K562 (cell line): ENCODE data around the gene CCDC87. TPM values are rescaled to one million over a fixed set of nuclear protein-coding genes. Genes with fewer than 3 reads are reported as not detected.

Experiments used
- ARNT ChIP-seq, 2 experiments: fragments of 450-650 bp; IDR thresholded peaks; 2 replicates each; pipeline ENCODE4 v1.6.1; 2016; ENCODE audit warnings: mild to moderate bottlenecking in 1 of 2
- BRD9 ChIP-seq: fragments of 450-650 bp; IDR thresholded peaks from 2 replicates; pipeline ENCODE4 v1.6.1; 2018; ENCODE audit warnings: low read depth; ENCODE audit not compliant: partially characterized antibody
- CSDE1 ChIP-seq, 2 experiments: fragments of 450-650 bp; IDR thresholded peaks; 2 replicates each; pipeline ENCODE4 v1.6.1; 2016; ENCODE audit warnings: mild to moderate bottlenecking in 1 of 2
- ELF1 ChIP-seq: fragments of 200-800 bp; sonication (Bioruptor generic); IDR thresholded peaks from 2 replicates; pipeline ENCODE4 v1.6.1; 2016; ENCODE audit warnings: missing genetic modification characterization, missing compliant biosample characterization
- ESRRA ChIP-seq: fragments of 450-650 bp; IDR thresholded peaks from 2 replicates; pipeline ENCODE4 v1.6.1; 2014; ENCODE audit warnings: low read depth, mild to moderate bottlenecking, moderate library complexity, borderline replicate concordance
- HNRNPUL1 ChIP-seq: fragments of 200-400 bp; formaldehyde crosslinking; IDR thresholded peaks from 2 replicates; pipeline ENCODE4 v1.6.1; 2017; ENCODE audit warnings: low read length
- NFE2 ChIP-seq: IDR thresholded peaks from 2 replicates; pipeline ENCODE4 v1.6.1; 2014; ENCODE audit warnings: antibody characterized with exemption, low read depth
- SETDB1 ChIP-seq: IDR thresholded peaks from one replicate; pipeline ENCODE4 v1.6.1; 2012; ENCODE audit warnings: low read length, control low read depth, inconsistent platforms
- STAT5B ChIP-seq: fragments of 250-450 bp; sonication (Bioruptor Pico); IDR thresholded peaks from 2 replicates; pipeline ENCODE4 v1.8.0; 2021; ENCODE audit warnings: mild to moderate bottlenecking, inconsistent platforms
- THRB ChIP-seq: fragments of 450-650 bp; formaldehyde crosslinking; conservative IDR thresholded peaks from 2 replicates; pipeline ENCODE4 v1.4.0; 2022; ENCODE audit warnings: mild to moderate bottlenecking, missing genetic modification characterization
- YY1 ChIP-seq, 3 experiments: IDR thresholded peaks; 2 replicates each; pipeline ENCODE4 v1.6.1; 2011; ENCODE audit warnings: low read length in 2 of 3, mild to moderate bottlenecking in 2 of 3, moderate library complexity in 2 of 3, borderline replicate concordance in 1 of 3, control low read depth in 1 of 3, low read depth in 1 of 3; ENCODE audit not compliant: insufficient read depth in 3 of 3, insufficient replicate concordance in 2 of 3, control insufficient read depth in 1 of 3, insufficient read length in 1 of 3; ENCODE audit errors: extremely low read depth in 1 of 3
- ZHX1 ChIP-seq: fragments of 150-350 bp; conservative IDR thresholded peaks from 2 replicates; pipeline ENCODE4 v1.6.1; 2014; ENCODE audit warnings: low read length
- ZNF134 ChIP-seq: fragments of 250-450 bp; sonication (Bioruptor Pico); conservative IDR thresholded peaks from 2 replicates; pipeline ENCODE4 v1.4.0; 2020
- ZNF699 ChIP-seq: fragments of 250-450 bp; sonication (Bioruptor Pico); IDR thresholded peaks from 2 replicates; pipeline ENCODE4 v1.8.0; 2021; ENCODE audit warnings: mild to moderate bottlenecking, moderate library complexity; ENCODE audit not compliant: insufficient replicate concordance
- polyA plus RNA-seq, 8 experiments: library from polyadenylated mRNA; depleted of rRNA in 4 of 8; stranded (reverse) in 5 of 8; unstranded in 3 of 8; fragments of >200 nt; fragmentation: Nextera tagmentation in 2 of 8; fragmentation: Illumina TruSeq in 1 of 8; extraction: Ambion mirVana in 2 of 8; extraction: Trizol in 1 of 8; gene quantifications; 2 replicates each; pipeline versions ENCODE4 v1.2.1 to v1.2.3, GENCODE V29; 2011 to 2014; ENCODE audit warnings: inconsistent platforms in 1 of 8, missing spikeins in 1 of 8
- total RNA-seq, 7 experiments: library from RNA; depleted of rRNA in 6 of 7; stranded (reverse); fragments of >200 nt in 6 of 7; fragmentation: Illumina TruSeq in 2 of 7; extraction: Trizol in 2 of 7; gene quantifications; 2 replicates each; pipeline versions ENCODE4 v1.2.1 to v1.2.3, GENCODE V29; 2011 to 2021; ENCODE audit warnings: low replicate concordance in 1 of 7
- TF ChIP-seq, protein P1 (sequence below): fragments of 250-450 bp; sonication (Bioruptor Pico); IDR thresholded peaks from 2 replicates; pipeline ENCODE4 v1.8.0; 2021; ENCODE audit warnings: borderline replicate concordance, mild to moderate bottlenecking, moderate library complexity; ENCODE audit not compliant: poor library complexity, severe bottlenecking
- TF ChIP-seq, protein P2 (sequence below), 2 experiments: fragments of 450-650 bp; conservative IDR thresholded peaks; 2 replicates each; pipeline ENCODE4 v1.6.1; 2017; ENCODE audit warnings: mild to moderate bottlenecking in 2 of 2, moderate library complexity in 2 of 2
- TF ChIP-seq, protein P3 (sequence below): sonication (generic); formaldehyde crosslinking; IDR thresholded peaks from 2 replicates; pipeline ENCODE4 v1.8.0; 2022; ENCODE audit warnings: mild to moderate bottlenecking, missing genetic modification reagents

CCDC87 gene
- total and polyA plus RNA-seq, 9 of the 15 experiments (the other 6 are each of a cell fraction or from before 2014, with no cell fraction given), result 0.03 to 0.44 (median 0.15) TPM; not detected in 1

GRCh38 chr11:66592457-66593302, at the start of gene CCDC87, which contains the start of gene CCS (continued):
- no peak for TF ChIP-seq ZHX1
- TF ChIP-seq ZNF699 (CRISPR knock-in tag), result no peak
- TF ChIP-seq NFE2, result 0 out of 2 replicates have a peak, but pooled peaks have one; percentile 20
- TF ChIP-seq, protein P1, sequence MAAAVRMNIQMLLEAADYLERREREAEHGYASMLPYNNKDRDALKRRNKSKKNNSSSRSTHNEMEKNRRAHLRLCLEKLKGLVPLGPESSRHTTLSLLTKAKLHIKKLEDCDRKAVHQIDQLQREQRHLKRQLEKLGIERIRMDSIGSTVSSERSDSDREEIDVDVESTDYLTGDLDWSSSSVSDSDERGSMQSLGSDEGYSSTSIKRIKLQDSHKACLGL (CRISPR knock-in tag), result no peak
- no peak for TF ChIP-seq SETDB1
- no peak for TF ChIP-seq STAT5B (CRISPR knock-in tag)
- no peak for TF ChIP-seq ZNF134
- TF ChIP-seq ESRRA, result peak; percentile 98
- TF ChIP-seq, protein P2, sequence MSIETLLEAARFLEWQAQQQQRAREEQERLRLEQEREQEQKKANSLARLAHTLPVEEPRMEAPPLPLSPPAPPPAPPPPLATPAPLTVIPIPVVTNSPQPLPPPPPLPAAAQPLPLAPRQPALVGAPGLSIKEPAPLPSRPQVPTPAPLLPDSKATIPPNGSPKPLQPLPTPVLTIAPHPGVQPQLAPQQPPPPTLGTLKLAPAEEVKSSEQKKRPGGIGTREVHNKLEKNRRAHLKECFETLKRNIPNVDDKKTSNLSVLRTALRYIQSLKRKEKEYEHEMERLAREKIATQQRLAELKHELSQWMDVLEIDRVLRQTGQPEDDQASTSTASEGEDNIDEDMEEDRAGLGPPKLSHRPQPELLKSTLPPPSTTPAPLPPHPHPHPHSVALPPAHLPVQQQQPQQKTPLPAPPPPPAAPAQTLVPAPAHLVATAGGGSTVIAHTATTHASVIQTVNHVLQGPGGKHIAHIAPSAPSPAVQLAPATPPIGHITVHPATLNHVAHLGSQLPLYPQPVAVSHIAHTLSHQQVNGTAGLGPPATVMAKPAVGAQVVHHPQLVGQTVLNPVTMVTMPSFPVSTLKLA (conservative IDR thresholded peaks at IDR 0.05), result peak in 1 of 2 experiments; percentile 82; a peak in 3 of 4 replicates
- no peak for TF ChIP-seq ARNT (IDR thresholded peaks at IDR 0.05)
- TF ChIP-seq CSDE1 (IDR thresholded peaks at IDR 0.05), result no peak; a peak in 1 of 4 replicates
- TF ChIP-seq, protein P3, sequence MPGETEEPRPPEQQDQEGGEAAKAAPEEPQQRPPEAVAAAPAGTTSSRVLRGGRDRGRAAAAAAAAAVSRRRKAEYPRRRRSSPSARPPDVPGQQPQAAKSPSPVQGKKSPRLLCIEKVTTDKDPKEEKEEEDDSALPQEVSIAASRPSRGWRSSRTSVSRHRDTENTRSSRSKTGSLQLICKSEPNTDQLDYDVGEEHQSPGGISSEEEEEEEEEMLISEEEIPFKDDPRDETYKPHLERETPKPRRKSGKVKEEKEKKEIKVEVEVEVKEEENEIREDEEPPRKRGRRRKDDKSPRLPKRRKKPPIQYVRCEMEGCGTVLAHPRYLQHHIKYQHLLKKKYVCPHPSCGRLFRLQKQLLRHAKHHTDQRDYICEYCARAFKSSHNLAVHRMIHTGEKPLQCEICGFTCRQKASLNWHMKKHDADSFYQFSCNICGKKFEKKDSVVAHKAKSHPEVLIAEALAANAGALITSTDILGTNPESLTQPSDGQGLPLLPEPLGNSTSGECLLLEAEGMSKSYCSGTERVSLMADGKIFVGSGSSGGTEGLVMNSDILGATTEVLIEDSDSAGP (CRISPR knock-in tag), result no peak
- TF ChIP-seq THRB (CRISPR knock-in tag), result no peak
- TF ChIP-seq YY1 (IDR thresholded peaks at IDR 0.05; ENCODE audit: borderline replicate concordance in 1 of 3, control insufficient read depth in 1 of 3, extremely low read depth in 1 of 3, insufficient read depth in 3 of 3, insufficient read length in 1 of 3, insufficient replicate concordance in 2 of 3, low read depth in 1 of 3, low read length in 2 of 3), result peak in 2 of 3 experiments; percentile 13 to 19
- no peak for TF ChIP-seq HNRNPUL1
- no peak for TF ChIP-seq BRD9
- TF ChIP-seq ELF1, result no peak
